WI38 (cell line): Measurements from ENCODE around the gene KLK8.
"Not testable (repeated sequence)": the region's sequence is repeated elsewhere in the genome, so short reads cannot be mapped to it uniquely, and the experiment has no call there.

ENCODE experiments used
- H3K4me3 ChIP-seq: 2 replicates; pipeline ENCODE4 v1.5.1; 2011; ENCODE audit warnings: low read depth, mild to moderate bottlenecking, control low read depth, low read length
- CTCF ChIP-seq: IDR thresholded peaks from 2 replicates; pipeline ENCODE4 v1.5.1; 2012; ENCODE audit warnings: low read depth, mild to moderate bottlenecking, control low read depth, low read length

Gene KLK8

GRCh38 chr19:50974702-50975556, 26.5 kb downstream of the KLK8 start:
- no peak overlapping the region for H3K4me3 ChIP-seq
- TF ChIP-seq CTCF, result no peak

- no peak for TF ChIP-seq CTCF
- H3K4me3 ChIP-seq, result no peak overlapping the region
These were observed 28.5 kb downstream of the KLK8 start for GRCh38 chr19:50972795-50973376.

GRCh38 chr19:50969810-50970209, 31.6 kb downstream of the KLK8 start:
- H3K4me3 ChIP-seq, result not testable (repeated sequence)

- TF ChIP-seq CTCF, result no peak
- H3K4me3 ChIP-seq, result no peak within 1 kb of the TSS
These were observed 32.0 kb downstream of the KLK8 start, which contains the start of gene KLK6 for GRCh38 chr19:50969413-50969760. KLK6 (minus strand) TSS chr19:50969591; CDS start chr19:50968104, 1,487 bp downstream.

GRCh38 chr19:50968716-50969412, 32.5 kb downstream of the KLK8 start:
- no peak overlapping the region for H3K4me3 ChIP-seq
- no peak for TF ChIP-seq CTCF

GRCh38 chr19:50967929-50968715, 33.3 kb downstream of the KLK8 start:
- no peak for TF ChIP-seq CTCF
- no peak overlapping the region for H3K4me3 ChIP-seq

GRCh38 chr19:50964266-50964665, 37.1 kb downstream of the KLK8 start:
- H3K4me3 ChIP-seq, result no peak overlapping the region
- no peak for TF ChIP-seq CTCF
